Measurements from ENCODE around the gene OBI1.
A peak's percentile ranks its signal among the peaks of the same experiment; 100 is the strongest.

OBI1 gene

GRCh38 chr13:78658630-78659449 lies at the start of gene OBI1:
OBI1 (minus strand) TSS chr13:78659155; CDS start chr13:78659120, 35 bp downstream.
- DNase-seq (ENCODE audit: low read depth in 3 of 3), result peak; percentile 77 to 85 (median 81)

GRCh38 chr13:78701383-78701782 lies 42.4 kb upstream of the OBI1 start:
- DNase-seq (ENCODE audit: low read depth in 3 of 3), result no peak

- DNase-seq (ENCODE audit: low read depth in 3 of 3), result no peak
These were observed 41.4 kb upstream of the OBI1 start for GRCh38 chr13:78700121-78700910.

GRCh38 chr13:78689011-78689410 lies 30.1 kb upstream of the OBI1 start:
- no peak for DNase-seq (ENCODE audit: low read depth in 3 of 3)

GRCh38 chr13:78686461-78686860 lies 27.5 kb upstream of the OBI1 start:
- no peak for DNase-seq (ENCODE audit: low read depth in 3 of 3)

- DNase-seq (ENCODE audit: low read depth in 3 of 3), result no peak
These were observed 21.8 kb upstream of the OBI1 start for GRCh38 chr13:78680576-78681350.

- no peak for DNase-seq (ENCODE audit: low read depth in 3 of 3)
These were observed 21.2 kb upstream of the OBI1 start for GRCh38 chr13:78680115-78680561.

- no peak for DNase-seq (ENCODE audit: low read depth in 3 of 3)
These were observed 20.4 kb upstream of the OBI1 start for GRCh38 chr13:78679329-78679728.

GRCh38 chr13:78675112-78675511 lies 16.2 kb upstream of the OBI1 start:
- no peak for DNase-seq (ENCODE audit: low read depth in 3 of 3)

GRCh38 chr13:78674638-78675037 lies 15.7 kb upstream of the OBI1 start:
- DNase-seq (ENCODE audit: low read depth in 3 of 3), result no peak

GRCh38 chr13:78662467-78662866 lies 3.5 kb upstream of the OBI1 start:
- no peak for DNase-seq (ENCODE audit: low read depth in 3 of 3)

- no peak for DNase-seq (ENCODE audit: low read depth in 3 of 3)
These were observed 1.5 kb upstream of the OBI1 start for GRCh38 chr13:78660495-78660857.

GRCh38 chr13:78659732-78660494 lies 958 bp upstream of the OBI1 start:
- no peak for DNase-seq (ENCODE audit: low read depth in 3 of 3)

- DNase-seq (ENCODE audit: low read depth in 3 of 3), result no peak
These were observed 435 bp upstream of the OBI1 start for GRCh38 chr13:78659450-78659730.

GRCh38 chr13:78657699-78658629 lies 991 bp downstream of the OBI1 start:
- no peak for DNase-seq (ENCODE audit: low read depth in 3 of 3)

- no peak for DNase-seq (ENCODE audit: low read depth in 3 of 3)
These were observed 3.0 kb downstream of the OBI1 start for GRCh38 chr13:78655906-78656305.

- no peak for DNase-seq (ENCODE audit: low read depth in 3 of 3)
These were observed 3.9 kb downstream of the OBI1 start for GRCh38 chr13:78655007-78655406.

- DNase-seq (ENCODE audit: low read depth in 3 of 3), result no peak
These were observed 6.3 kb downstream of the OBI1 start for GRCh38 chr13:78652651-78653050.

GRCh38 chr13:78650717-78651083 lies 8.3 kb downstream of the OBI1 start:
- DNase-seq (ENCODE audit: low read depth in 3 of 3), result no peak

GRCh38 chr13:78649997-78650716 lies 8.8 kb downstream of the OBI1 start:
- DNase-seq (ENCODE audit: low read depth in 3 of 3), result no peak

All from stimulated activated CD4-positive, alpha-beta T cell treated with anti-CD3 and anti-CD28 coated beads, TNF-alpha, amount 100 ng/mL, for 48 hours (primary cell).